NCI-H1694 (cell line): ENCODE data around the gene ZXDC.

Experiments
- DNase-seq: peaks from one replicate; lab custom pipeline; 2025; lab: John Stamatoyannopoulos, UW

The ZXDC gene

DNA sequence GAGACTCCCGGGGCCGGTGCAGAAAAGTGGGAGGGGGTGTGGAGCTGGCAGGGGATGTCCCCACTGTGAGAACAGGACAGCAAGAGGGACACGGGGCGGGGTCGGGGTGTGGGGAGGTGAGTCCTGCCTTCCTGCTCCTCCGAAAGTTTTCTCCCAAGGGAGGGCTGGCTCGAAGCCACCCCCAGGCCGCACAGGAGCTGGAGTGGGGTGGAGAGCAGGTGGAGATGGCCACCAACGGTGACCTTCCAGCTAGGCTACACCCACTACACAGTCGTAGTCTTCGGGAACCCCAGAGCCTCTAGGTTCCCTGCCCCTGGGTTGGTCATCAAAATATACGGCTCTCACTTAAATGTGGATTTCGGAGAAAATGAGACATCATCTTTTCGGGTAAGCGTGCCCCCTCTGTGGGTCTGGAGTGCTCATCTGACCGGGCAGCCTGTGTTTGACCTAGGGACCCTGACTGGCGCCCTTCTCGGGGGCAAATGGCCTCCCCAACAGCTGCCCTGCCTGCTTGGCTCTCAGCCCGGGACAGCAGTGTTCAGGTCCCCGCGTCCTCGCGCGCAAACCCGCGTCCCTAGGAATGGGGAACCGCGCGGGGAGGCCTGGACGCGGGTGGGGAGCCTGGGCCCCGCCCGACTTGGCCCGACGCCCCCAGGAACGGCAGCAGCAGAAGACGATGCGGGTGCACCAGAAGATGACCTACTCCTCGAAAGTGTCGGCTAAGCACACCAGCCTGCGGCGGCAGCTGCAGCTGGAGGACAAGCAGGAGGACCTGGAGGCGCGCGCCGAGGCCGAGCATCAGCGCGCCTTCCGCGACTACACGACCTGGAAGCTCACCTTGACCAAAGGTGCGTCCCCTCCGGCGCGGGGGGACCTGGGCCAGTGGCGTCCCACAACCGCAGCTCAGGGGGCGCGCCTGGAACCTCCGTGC lies 59.8 kb downstream of the ZXDC start:
- no peak for DNase-seq

DNA sequence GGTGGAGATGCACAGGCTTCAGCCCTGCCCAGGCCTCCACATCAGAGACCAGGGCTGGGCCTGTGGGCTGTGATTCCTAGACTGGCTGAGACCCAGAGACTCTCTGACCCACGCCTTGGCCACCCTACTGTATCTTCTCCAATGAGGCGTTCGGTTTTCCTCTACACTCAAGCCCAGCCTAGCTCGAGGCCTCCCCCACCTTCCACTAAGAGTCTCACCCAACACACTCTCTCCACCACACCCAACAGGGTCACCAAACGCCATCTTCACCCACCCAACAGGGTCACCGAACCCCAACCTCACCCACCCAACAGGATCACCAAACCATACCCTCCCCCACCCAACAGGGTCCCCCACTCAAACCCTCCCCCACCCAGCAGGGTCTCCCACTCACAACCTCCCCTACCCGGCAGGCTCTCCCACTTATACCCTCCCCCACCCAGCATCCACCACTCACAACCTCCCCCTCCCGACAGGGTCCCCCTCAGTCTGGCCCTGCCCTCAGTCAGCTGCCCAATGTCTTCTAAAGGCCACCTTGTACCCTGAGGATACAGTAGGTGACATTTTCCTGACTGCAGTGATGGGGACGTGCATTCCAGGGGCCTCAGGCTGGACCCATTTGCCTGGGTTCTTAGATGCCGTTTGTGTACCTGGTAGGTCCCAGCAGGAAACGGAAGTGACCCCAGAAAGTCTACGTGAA lies 60.6 kb downstream of the ZXDC start:
- no peak for DNase-seq

DNA sequence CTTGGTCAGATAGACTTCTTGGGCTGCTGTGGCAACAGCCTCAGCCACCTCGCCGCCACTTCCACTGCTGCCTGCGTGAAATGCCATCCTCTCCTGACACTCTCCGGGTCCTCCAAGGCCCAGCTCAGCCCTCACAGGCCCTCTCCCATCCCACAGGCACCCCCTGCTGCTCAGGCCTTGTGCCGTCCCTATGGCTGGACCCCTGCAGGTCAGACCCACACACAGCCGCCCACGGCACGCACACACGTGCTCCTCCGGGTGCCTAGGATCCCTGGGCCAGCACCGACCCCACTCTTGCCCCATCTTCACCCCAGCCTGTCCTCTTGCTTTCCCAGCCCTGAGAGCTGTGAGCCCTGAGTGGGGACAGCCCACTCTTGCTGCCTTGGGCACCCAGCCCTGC lies 61.3 kb downstream of the ZXDC start:
- no peak for DNase-seq

DNA sequence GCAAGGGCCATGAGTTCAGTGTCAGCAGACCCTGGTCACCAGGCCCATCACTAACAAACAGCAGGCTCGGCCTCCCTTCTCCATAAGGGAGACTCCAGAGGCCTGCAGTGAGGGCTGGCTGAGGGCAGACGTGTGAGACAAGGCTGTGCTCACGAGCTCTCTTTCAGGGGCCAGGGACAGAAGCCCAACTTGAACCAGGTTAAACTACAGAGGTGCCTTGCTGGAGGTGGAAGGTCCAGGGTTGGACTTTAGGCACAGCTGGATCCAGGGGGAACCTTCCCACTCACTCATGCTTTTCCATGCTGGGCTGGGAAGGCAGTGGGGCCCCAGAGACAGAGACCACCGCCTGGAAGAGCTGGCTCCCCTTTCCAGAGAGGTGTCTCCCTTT lies 62.0 kb downstream of the ZXDC start:
- no peak for DNase-seq

DNA sequence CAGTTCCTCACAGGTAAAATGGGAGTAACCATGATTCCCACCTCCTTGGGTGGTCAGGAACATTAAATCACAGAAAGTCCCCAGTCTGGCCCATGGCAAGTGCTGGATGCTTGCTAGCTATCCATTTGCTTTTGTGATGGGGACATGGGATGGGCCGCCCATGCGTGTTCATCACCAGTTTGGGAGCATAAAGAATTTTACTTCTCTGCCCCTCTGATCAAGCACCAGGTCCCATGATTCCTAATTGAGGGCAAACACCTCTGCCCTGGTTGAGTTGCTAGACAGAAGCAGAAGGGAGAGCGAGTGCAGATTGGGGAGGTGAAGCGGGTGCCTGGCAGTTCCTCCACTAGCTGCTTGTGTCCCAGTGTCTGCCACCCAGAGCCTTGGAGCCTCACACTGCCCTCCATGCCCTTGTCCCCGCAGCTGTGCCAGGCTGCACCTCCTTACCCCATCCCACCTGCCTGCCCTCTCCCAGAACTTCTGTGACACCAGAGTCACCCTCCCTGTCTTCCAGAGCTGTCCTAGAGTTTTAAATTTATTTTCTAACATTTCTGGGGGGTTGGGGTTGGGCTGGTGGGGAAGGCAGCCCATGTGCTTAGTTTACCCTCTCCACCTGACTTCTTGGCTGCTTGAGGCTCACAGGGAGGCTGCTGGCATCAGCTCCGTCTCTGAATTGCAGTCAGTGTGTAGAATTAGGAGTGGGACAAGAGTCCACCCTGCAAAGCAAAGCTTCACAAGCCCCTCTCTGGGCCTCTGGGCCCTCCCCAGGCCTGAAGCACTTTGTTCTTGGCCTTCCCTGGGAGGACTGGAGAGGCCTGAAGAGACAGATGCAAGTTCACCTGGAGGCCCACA lies 62.6 kb downstream of the ZXDC start:
- no peak for DNase-seq

DNA sequence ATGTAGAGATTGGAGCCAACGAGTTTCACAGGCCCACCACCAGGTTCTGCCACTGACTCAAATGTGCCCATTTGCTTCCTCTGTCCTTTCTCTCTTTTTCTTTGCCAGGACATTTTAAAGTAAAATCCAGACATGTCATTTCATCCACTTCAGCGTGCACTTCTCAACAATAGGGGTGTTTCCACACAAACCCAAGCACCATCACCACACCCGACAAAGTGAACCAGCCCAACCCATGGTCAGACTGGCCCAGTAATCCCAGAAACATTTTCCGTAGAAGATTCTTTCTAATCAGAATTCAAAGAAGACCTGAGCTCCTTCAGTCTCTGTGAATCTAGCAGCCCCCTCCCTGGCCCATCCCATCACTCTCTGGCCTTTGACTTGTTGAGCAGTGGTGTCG lies 67.6 kb downstream of the ZXDC start:
- DNase-seq: no peak

DNA sequence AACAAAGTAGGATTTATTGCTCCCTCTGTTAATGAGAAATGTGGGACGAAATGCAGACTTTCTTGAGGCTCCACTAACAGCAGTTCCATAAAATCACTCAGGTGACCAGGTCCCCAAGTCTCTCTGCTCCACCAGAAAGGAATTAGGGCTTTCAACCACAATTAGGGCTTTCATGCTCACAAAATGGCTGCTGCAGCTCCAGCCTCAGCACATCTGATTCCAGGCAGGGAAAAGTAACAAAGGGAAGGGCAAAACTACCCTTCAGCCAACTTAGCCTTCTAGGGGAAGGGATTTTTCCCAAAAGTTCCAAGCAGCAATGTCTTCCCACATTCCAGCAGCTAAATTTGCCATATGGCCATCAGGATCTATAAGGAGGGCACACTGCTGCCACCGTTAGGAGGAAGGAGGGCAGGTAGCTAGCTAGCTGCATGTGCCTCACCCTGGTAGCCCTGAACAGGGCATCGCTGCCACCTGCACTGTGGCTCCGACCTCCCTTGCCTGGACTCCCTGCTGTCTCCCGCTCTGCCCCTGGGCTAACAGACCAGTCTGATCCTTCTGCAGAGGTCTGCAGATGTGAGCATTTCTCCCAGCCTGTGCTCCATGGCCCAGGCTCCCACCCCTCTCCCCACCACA lies 68.2 kb downstream of the ZXDC start:
- DNase-seq: no peak

DNA sequence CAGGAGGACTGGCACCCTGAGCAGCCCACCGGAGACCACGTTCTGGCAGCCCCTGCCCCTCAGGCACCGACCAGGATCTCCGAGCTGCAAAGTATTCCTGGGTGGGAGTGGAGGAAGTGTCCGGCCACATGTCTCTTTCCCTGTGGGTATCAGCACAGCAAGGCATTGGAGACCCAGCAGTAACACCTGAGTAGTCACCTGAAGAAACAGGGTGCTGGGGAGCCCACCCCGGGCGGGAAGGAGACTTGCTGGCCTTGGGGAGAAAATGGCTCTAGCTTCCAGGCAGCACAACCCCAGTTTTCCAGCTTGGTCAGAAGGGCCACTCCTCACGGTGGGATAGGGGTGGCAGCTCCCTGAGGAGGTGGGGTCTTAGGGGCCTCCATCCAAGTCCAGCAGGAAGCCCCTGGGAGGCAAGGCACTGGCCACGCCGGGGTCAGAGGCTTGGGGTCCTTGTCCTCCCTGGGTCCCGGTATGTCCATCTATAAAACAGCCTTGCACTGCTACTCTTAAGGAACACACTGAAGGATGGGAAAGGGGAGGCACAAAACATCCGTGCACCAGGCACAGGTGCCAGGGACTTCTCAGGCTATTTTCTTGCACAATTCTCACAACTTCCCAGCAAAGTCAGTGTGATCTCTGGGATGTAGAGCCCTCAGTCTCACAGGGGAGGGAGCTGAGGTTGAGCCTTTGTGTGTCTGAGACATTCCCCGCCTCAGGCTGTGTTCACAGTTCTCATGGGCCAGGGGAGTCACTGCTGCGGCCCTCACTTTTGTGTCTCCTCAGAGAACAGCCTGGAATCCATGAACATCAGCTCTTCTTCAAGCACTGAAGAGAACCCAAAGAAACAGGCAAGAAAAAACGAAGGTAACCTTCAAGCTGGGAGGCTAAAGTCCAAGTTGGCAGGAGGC lies 69.0 kb downstream of the ZXDC start:
- no peak for DNase-seq

DNA sequence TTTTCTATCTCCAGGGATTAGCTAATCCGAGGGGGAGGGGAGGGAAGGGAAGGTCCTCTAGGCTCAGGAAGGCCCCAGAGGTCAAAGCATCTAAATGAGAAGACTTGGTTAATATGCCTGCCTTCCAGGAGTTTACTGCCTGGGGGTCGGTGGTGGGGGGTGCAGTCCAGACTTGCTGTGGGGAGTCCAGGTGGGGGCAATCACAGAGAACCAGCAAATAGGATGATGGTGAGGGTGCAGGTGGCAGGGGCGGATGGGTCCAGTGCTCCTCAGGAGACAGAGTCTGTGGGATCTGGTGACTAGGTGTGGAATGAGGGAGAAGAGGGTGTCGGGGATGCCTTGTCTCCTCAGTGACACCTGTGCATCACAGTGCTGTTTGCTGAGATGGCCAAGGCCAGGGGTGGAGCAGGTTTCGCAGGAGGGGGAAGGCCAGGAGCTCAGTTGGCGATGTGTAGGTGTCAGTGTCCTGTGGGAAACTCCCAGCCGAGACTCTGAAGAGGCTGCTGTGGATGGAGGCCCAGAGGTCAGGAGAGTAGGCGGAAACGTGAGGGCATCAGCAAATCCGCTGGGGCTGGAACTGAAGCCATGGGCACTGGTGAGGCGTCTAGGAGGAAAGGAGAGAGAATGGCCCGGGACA lies 72.9 kb downstream of the ZXDC start:
- DNase-seq: no peak

DNA sequence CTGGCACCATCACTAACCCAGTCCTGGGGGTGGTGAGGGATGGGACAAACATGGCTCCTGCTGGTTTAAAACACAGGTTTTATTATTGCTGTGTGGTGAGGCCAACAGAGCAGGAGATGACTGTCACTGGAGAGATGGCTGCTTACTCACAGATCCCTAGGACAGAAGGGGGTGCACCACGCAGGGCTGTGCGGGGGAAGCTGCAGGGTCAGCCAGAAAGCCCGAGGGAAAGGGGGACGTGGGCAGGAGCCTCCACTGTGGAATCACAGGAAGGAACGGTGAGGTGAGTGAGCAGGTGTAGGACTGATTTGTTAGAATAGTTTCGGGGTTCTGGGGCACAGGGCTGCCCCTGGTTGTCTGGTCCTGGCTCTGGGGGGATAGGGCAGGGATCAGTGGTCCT lies 73.5 kb downstream of the ZXDC start:
- DNase-seq: no peak

DNA sequence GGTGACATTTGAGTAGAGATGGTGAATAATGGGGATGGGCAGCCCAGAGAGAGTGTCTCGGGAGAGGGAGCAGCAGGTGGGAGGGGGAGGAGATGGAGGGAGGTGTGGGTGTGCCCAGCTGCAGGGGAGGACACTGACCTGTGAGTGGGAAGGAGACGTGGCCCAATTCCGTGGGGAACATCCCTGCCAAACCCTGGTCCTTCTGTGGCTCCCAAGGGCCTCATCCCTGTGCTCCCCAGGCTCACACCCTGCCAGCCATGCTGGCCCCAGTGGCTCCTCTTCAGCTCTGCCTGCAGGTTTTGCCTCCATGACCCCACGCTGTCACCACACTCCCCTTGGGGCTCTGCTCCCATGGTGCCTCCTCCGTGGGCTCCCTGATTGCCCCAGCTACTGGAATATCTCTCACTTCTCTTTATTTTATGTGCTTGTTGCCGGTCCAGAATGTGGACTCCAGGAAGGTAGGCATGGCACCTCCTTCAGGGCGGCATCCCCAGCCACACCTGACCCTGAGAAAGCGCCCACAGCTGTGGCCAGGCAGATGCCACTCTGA lies 74.0 kb downstream of the ZXDC start:
- DNase-seq: no peak

DNA sequence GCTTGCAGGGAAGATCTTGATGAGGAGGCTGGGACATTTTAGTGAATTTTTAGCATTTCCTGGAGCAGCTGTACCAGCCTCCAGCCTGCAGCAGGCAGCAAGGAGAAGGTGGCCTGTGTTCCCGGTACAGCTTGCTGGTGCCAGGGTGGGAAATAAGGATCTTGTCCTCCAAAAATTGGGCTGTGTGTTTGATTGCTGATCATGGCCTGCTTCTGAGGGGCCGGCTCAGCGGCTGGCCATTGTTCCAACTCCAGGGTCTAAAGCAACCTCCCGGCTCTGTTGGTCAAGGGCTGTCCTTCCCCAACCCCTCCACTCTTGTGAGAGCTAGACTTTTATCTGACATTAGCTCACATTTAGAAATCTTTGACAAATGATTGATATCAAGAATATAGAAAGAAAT lies 75.9 kb downstream of the ZXDC start:
- no peak for DNase-seq

DNA sequence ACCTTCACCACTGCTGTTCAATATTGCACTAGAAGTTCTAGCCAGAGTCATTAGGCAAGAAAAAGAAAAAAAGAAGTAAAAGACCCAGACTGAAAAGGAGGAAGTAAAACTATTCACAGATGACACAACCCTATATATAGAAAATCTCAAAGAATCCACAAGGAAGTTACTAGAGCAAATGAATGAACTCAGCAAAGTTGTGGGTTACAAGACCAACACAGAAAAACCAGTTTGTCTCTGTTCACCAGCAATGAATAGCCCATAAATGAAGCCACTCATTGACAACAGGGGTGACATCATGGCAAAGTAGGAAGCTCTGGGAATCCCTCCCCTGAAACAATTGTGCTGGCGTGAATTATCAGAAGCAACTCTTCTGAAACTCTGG lies 76.3 kb downstream of the ZXDC start:
- no peak for DNase-seq

DNA sequence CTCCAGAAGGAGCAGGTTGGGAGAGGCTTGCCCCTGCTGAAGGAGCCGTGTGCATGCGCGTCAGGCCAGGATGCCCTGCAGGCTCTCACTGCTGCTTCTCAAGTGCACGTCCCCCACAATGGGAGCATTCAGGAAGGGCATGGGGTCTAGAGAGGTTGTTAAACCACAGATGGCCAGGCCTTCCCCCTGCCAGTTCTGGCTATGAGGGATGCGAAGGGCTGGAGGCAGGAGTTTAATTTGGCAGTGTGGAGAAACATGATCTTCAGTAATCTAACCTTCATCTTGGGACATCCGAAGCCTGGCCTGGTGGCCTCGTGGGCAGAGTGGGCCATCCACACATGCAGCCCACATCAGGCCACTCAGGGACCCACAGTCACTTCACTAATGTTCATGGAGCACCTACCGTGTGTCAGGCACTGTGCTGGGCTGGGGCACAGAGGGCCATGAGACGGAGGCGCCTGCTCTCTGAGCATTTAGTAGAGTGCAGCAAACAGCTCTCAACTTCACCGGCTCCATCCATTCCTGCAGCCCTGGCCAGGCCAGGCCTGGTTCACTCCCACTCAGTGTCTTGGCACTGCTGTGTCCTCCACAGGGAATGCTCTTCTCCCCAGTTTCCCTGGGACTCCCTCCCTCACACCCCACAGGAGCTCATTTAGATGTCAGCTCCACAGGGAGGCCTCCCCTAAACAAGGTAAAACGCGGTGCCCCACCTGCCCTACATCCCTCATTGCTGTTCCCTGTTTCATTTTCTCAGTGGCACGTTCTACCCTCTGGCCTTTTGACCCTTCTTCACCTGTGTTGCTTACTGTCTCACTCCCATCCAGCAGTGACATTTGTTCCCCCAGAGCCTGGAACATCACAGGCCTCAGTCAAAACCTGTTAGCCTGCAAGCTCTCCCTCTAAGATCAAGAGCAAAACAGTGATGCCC lies 77.0 kb downstream of the ZXDC start:
- no peak for DNase-seq

DNA sequence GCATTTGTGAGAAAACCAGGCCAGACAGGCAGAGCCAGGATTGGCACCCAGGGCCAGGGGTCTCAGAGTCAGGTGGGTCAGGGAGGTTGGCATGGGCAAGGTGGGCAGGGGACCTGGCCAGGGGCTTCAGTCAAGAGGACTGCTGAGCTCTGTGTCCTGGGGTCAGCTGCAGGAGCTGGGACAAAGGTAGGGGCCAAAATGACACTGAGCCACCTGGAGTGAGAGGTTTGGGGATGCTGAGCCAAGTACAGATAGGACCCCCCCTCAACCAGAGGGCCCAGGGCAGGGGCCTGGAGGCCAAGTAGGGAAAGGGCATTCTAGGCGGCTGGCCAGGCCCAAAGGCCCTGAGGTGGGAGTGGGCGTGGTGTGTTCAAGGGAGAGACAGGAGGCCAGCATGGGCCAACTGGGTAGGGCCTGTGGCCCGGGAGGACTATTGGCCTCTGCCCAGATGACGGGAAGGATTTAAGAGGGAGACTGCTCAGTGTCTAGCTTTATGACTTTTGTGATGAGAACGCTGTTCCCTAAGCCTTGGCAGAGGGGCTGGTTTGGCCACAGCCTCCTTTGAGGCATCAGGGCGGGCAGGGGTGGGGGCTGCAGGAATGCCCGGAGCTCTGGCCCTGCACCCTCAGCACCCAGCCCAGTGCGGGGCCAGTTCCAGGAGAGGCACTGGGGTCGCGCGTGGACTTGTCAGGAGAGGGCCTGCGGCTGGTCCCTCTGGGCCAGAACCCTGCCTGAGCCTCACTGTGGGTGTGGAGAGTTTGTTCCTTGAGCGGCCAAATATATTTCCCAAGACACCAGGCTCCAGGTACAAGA lies 77.9 kb downstream of the ZXDC start:
- no peak for DNase-seq

DNA sequence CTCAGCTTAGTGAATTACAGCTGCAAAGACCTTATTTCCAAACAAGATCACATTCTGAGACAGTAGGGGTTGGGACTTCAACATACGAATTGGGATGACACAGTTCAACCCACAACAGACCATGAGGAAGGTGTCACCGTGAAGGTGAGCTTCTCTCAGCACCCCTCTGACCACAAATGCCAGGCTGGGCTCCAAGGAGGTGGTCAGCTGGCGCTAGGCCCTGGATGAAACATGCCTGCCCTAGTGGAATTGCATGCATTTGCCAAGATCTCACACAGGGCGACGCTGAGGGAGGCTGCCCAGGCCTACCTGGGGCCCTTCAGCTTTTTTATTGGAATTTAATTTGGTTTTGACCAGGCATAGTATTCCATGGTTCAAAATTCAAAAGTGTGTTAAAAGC lies 79.2 kb downstream of the ZXDC start:
- DNase-seq: no peak

DNA sequence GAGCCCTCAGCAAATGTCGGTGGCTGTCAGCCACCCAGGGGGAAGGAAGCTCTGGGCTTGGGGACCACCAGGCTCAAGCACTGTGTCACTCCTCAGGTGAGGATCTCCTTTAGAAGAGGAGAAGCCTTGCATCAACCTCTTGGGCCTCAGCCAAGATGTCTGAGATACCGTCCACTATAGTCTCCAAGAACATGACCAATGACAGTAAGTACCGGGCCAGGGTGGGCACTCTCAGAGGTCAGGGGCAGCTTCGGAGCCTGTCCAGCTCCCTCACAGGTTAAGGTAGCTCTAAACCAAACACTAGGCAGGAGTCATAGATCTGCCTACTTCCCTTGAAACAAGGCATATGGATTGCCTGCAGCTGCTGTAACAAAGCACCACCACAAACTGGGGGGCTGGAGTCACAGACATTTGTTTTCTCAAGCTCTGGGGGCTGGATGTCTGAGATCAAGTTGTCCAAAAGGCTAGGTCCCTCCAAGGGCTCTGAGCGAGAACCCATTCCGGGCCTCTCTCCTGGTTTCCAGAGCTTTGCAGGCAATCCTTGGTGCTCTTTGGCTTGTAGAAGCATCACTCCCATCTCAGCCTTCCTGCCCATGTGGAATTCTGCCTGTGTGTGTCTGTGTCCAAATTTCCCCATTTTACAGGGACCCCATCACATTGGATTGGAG lies 79.7 kb downstream of the ZXDC start:
- DNase-seq: no peak

DNA sequence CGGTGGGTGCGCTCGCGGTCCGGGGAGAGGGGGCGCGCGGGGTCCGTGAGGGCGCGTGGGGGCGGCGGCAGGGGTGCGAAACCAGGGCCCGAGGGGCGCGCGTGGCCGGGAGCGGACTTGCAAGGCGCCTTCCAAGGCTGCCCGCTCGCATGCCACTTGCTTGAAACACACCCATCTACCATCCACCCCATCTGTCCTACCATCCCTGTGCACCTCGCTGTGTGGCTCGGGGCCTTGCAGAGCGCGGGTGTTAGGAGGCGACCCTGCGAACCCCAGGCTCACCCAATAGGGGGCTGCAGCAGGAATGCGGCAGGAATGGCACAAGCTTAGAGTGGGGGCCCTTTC lies 80.7 kb downstream of the ZXDC start:
- no peak for DNase-seq
